Activated T-cell treated with anti-CD3 and anti-CD28 coated beads, Interleukin-2, amount 50 U/mL, for 1 hour (primary cell): Measurements from ENCODE around the gene CHEK2.
"Not testable (repeated sequence)": the region's sequence is repeated elsewhere in the genome, so short reads cannot be mapped to it uniquely, and the experiment has no call there.

Source experiments
- DNase-seq: peaks from one replicate; pipeline ENCODE4 v3.0.0-alpha.2; 2020

CHEK2 gene

GRCh38 chr22:28741200-28741784, 328 bp downstream of the CHEK2 start:
- no peak for DNase-seq

GRCh38 chr22:28738876-28739275, 2.7 kb downstream of the CHEK2 start:
- not testable (repeated sequence) for DNase-seq

GRCh38 chr22:28737701-28738100, 3.9 kb downstream of the CHEK2 start:
- no peak for DNase-seq

GRCh38 chr22:28736301-28737155, 5.1 kb downstream of the CHEK2 start:
- no peak for DNase-seq

GRCh38 chr22:28734393-28734792, 7.2 kb downstream of the CHEK2 start:
- no peak for DNase-seq

- no peak for DNase-seq
Observed at GRCh38 chr22:28730179-28730578, 11.4 kb downstream of the CHEK2 start.

GRCh38 chr22:28728621-28729313, 12.9 kb downstream of the CHEK2 start:
- DNase-seq: no peak

GRCh38 chr22:28728002-28728401, 13.6 kb downstream of the CHEK2 start:
- no peak for DNase-seq

- DNase-seq: no peak
Observed at GRCh38 chr22:28718044-28718443, 23.6 kb downstream of the CHEK2 start.

- DNase-seq: no peak
Observed at GRCh38 chr22:28716686-28717085, 24.9 kb downstream of the CHEK2 start.

- DNase-seq: no peak
Observed at GRCh38 chr22:28715611-28716010, 26.0 kb downstream of the CHEK2 start.

- DNase-seq: no peak
Observed at GRCh38 chr22:28714043-28714628, 27.5 kb downstream of the CHEK2 start.

GRCh38 chr22:28711820-28712777, 29.5 kb downstream of the CHEK2 start:
- DNase-seq: no peak

- DNase-seq: no peak
Observed at GRCh38 chr22:28711341-28711740, 30.3 kb downstream of the CHEK2 start.

- DNase-seq: no peak
Observed at GRCh38 chr22:28710576-28711191, 30.9 kb downstream of the CHEK2 start.

GRCh38 chr22:28710107-28710506, 31.5 kb downstream of the CHEK2 start:
- DNase-seq: no peak

GRCh38 chr22:28706845-28707244, 34.8 kb downstream of the CHEK2 start:
- no peak for DNase-seq

GRCh38 chr22:28703436-28703835, 38.2 kb downstream of the CHEK2 start:
- no peak for DNase-seq

GRCh38 chr22:28702891-28703290, 38.7 kb downstream of the CHEK2 start:
- no peak for DNase-seq

- DNase-seq: not testable (repeated sequence)
Observed at GRCh38 chr22:28693041-28693760, 48.4 kb downstream of the CHEK2 start.

GRCh38 chr22:28689796-28690195, 51.8 kb downstream of the CHEK2 start:
- DNase-seq: not testable (repeated sequence)
